SH-SY5Y (cell line): ENCODE results near the gene PLIN4.

Source experiments
- GATA2 ChIP-seq: IDR thresholded peaks from 2 replicates; pipeline ENCODE4 v1.6.1; 2011; ENCODE audit warnings: mild to moderate bottlenecking, low read depth, low read length
- GATA3 ChIP-seq: IDR thresholded peaks from 2 replicates; pipeline ENCODE4 v1.6.1; 2011; ENCODE audit warnings: low read depth, mild to moderate bottlenecking, low read length, moderate library complexity

- TF ChIP-seq GATA2 (no peak), GATA3 (no peak)
Measured at GRCh38 chr19:4473011-4473762, 45.1 kb downstream of the PLIN4 start.
